HCT116 (cell line): ENCODE measurements around the gene AFAP1.

Experiments
- CEBPB ChIP-seq: IDR thresholded peaks from 2 replicates; pipeline ENCODE4 v1.6.1; 2012; ENCODE audit warnings: low read depth
- EZH2 ChIP-seq: fragments of 200-600 bp; sonication (generic); IDR thresholded peaks from 2 replicates; pipeline ENCODE4 v1.6.1; 2017; ENCODE audit warnings: antibody characterized with exemption, mixed run types
- YY1 ChIP-seq: IDR thresholded peaks from 2 replicates; pipeline ENCODE4 v1.6.1; 2011; ENCODE audit warnings: low read length, low read depth, moderate library complexity, mild to moderate bottlenecking; ENCODE audit not compliant: insufficient replicate concordance; ENCODE audit errors: extremely low read depth

GRCh38 chr4:7970361-7970946 is 30.8 kb upstream of the AFAP1 start:
- no peak for TF ChIP-seq CEBPB
- TF ChIP-seq EZH2: no peak
- no peak for TF ChIP-seq YY1
